ENCODE measurements around the gene ABHD16B. TPM values are rescaled to one million over a fixed set of nuclear protein-coding genes. Genes with fewer than 3 reads are reported as not detected.
"Not testable (repeated sequence)": the region's sequence is repeated elsewhere in the genome, so short reads cannot be mapped to it uniquely, and the experiment has no call there.

Gene ABHD16B
- total RNA-seq, 1 experiment from 2014 or later: not detected

- not testable (repeated sequence) for H3K27me3 ChIP-seq (ENCODE audit: control insufficient read depth, insufficient read depth, low read length); DNase-seq; H3K4me3 ChIP-seq (ENCODE audit: insufficient read depth, low read depth, low read length)
- H3K36me3 ChIP-seq (replicated peaks; ENCODE audit: control insufficient read depth, insufficient read depth, low read length): peaks cover 16% of the 10 kb centered on the region
Measured at GRCh38 chr20:63867042-63867441, 5.7 kb downstream of the ABHD16B start.

GRCh38 chr20:63868264-63868663 is 7.0 kb downstream of the ABHD16B start:
- no peak for DNase-seq
- H3K27me3 ChIP-seq (ENCODE audit: control insufficient read depth, insufficient read depth, low read length): no peaks in the 10 kb centered on the region
- H3K36me3 ChIP-seq (replicated peaks; ENCODE audit: control insufficient read depth, insufficient read depth, low read length): peaks cover 15% of the 10 kb centered on the region
- H3K4me3 ChIP-seq (ENCODE audit: insufficient read depth, low read depth, low read length): no peak overlapping the region

- Histone ChIP-seq H3K27me3 (ENCODE audit: control insufficient read depth, insufficient read depth, low read length) (no peaks in the 10 kb centered on the region), H3K36me3 (replicated peaks; ENCODE audit: control insufficient read depth, insufficient read depth, low read length) (peaks cover 35% of the 10 kb centered on the region), H3K4me3 (ENCODE audit: insufficient read depth, low read depth, low read length) (no peak overlapping the region)
- DNase-seq: no peak
Measured at GRCh38 chr20:63873477-63873971, 12.2 kb downstream of the ABHD16B start.

GRCh38 chr20:63874241-63874640 is 12.9 kb downstream of the ABHD16B start:
- H3K4me3 ChIP-seq (ENCODE audit: insufficient read depth, low read depth, low read length); DNase-seq; H3K27me3 ChIP-seq (ENCODE audit: control insufficient read depth, insufficient read depth, low read length): not testable (repeated sequence)
- H3K36me3 ChIP-seq (replicated peaks; ENCODE audit: control insufficient read depth, insufficient read depth, low read length): peaks cover 30% of the 10 kb centered on the region

GRCh38 chr20:63876489-63877036 is 15.3 kb downstream of the ABHD16B start:
- H3K4me3 ChIP-seq (ENCODE audit: insufficient read depth, low read depth, low read length): no peak overlapping the region
- no peak for DNase-seq
- peaks cover 27% of the 10 kb centered on the region for H3K36me3 ChIP-seq (replicated peaks; ENCODE audit: control insufficient read depth, insufficient read depth, low read length)
- no peaks in the 10 kb centered on the region for H3K27me3 ChIP-seq (ENCODE audit: control insufficient read depth, insufficient read depth, low read length)

- Histone ChIP-seq H3K36me3 (replicated peaks; ENCODE audit: control insufficient read depth, insufficient read depth, low read length) (peaks cover 27% of the 10 kb centered on the region), H3K4me3 (ENCODE audit: insufficient read depth, low read depth, low read length) (no peak overlapping the region), H3K27me3 (ENCODE audit: control insufficient read depth, insufficient read depth, low read length) (no peaks in the 10 kb centered on the region)
- no peak for DNase-seq
Measured at GRCh38 chr20:63877755-63878470, 16.6 kb downstream of the ABHD16B start.

- H3K27me3 ChIP-seq (ENCODE audit: control insufficient read depth, insufficient read depth, low read length): no peaks in the 10 kb centered on the region
- peak; percentile 21 for DNase-seq
- no peak overlapping the region for H3K4me3 ChIP-seq (ENCODE audit: insufficient read depth, low read depth, low read length)
- peaks cover 30% of the 10 kb centered on the region for H3K36me3 ChIP-seq (replicated peaks; ENCODE audit: control insufficient read depth, insufficient read depth, low read length)
Measured at GRCh38 chr20:63878899-63879663, 17.8 kb downstream of the ABHD16B start.

- H3K4me3 ChIP-seq (ENCODE audit: insufficient read depth, low read depth, low read length); DNase-seq; H3K27me3 ChIP-seq (ENCODE audit: control insufficient read depth, insufficient read depth, low read length): not testable (repeated sequence)
- H3K36me3 ChIP-seq (replicated peaks; ENCODE audit: control insufficient read depth, insufficient read depth, low read length): peaks cover 19% of the 10 kb centered on the region
Measured at GRCh38 chr20:63880901-63881300, 19.6 kb downstream of the ABHD16B start.

- Histone ChIP-seq H3K36me3 (replicated peaks; ENCODE audit: control insufficient read depth, insufficient read depth, low read length) (peaks cover 14% of the 10 kb centered on the region), H3K4me3 (ENCODE audit: insufficient read depth, low read depth, low read length) (no peak overlapping the region), H3K27me3 (ENCODE audit: control insufficient read depth, insufficient read depth, low read length) (no peaks in the 10 kb centered on the region)
- DNase-seq: peak; percentile 69
Measured at GRCh38 chr20:63881451-63882226, 20.3 kb downstream of the ABHD16B start.

GRCh38 chr20:63882257-63883200 is 21.2 kb downstream of the ABHD16B start:
- Histone ChIP-seq H3K36me3 (replicated peaks; ENCODE audit: control insufficient read depth, insufficient read depth, low read length) (peaks cover 14% of the 10 kb centered on the region), H3K4me3 (ENCODE audit: insufficient read depth, low read depth, low read length) (no peak overlapping the region), H3K27me3 (ENCODE audit: control insufficient read depth, insufficient read depth, low read length) (no peaks in the 10 kb centered on the region)
- peak; percentile 33 for DNase-seq

GRCh38 chr20:63883201-63883593 is 21.9 kb downstream of the ABHD16B start:
- peak; percentile 30 for DNase-seq
- Histone ChIP-seq H3K27me3 (ENCODE audit: control insufficient read depth, insufficient read depth, low read length) (no peaks in the 10 kb centered on the region), H3K36me3 (replicated peaks; ENCODE audit: control insufficient read depth, insufficient read depth, low read length) (peaks cover 15% of the 10 kb centered on the region), H3K4me3 (ENCODE audit: insufficient read depth, low read depth, low read length) (no peak overlapping the region)

- peak; percentile 42 for DNase-seq
- Histone ChIP-seq H3K4me3 (ENCODE audit: insufficient read depth, low read depth, low read length) (no peak overlapping the region), H3K27me3 (ENCODE audit: control insufficient read depth, insufficient read depth, low read length) (no peaks in the 10 kb centered on the region), H3K36me3 (replicated peaks; ENCODE audit: control insufficient read depth, insufficient read depth, low read length) (peaks cover 16% of the 10 kb centered on the region)
Measured at GRCh38 chr20:63884506-63885263, 23.4 kb downstream of the ABHD16B start.

All from H7 (cell line).